DMS79 (cell line): ENCODE data around the gene TTC22.
A peak's percentile ranks its signal among the peaks of the same experiment; 100 is the strongest.
"Not testable (repeated sequence)": the region's sequence is repeated elsewhere in the genome, so short reads cannot be mapped to it uniquely, and the experiment has no call there.

Experiments
- DNase-seq: peaks from one replicate; lab custom pipeline; 2025; lab: John Stamatoyannopoulos, UW

TTC22 gene

GRCh38 chr1:54786778-54787177, 14.3 kb downstream of the TTC22 start:
- no peak for DNase-seq

DNA sequence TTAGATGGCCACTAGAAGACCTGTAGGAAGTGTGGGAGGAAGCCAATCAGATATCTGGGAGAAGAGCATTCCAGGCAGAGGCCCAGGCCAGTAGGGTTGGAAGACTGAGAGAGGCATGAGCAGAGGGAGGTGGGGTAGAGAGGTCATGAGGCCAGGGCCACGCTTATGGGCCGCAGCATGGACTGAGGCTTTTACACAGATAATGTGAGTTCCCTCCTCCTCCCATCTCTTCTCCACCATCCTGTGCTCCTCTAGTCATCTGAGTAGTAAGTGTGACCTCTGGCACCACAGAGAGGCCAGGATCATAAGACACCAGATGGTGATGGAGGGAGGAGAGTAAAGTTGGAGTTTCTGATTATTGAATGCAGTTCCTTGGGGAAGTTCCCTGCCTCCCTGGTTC, 17.1 kb downstream of the TTC22 start:
- DNase-seq, result no peak

GRCh38 chr1:54782588-54782987, 18.5 kb downstream of the TTC22 start:
- no peak for DNase-seq

- DNase-seq, result no peak
Observed at GRCh38 chr1:54782156-54782555, 19.0 kb downstream of the TTC22 start.

DNA sequence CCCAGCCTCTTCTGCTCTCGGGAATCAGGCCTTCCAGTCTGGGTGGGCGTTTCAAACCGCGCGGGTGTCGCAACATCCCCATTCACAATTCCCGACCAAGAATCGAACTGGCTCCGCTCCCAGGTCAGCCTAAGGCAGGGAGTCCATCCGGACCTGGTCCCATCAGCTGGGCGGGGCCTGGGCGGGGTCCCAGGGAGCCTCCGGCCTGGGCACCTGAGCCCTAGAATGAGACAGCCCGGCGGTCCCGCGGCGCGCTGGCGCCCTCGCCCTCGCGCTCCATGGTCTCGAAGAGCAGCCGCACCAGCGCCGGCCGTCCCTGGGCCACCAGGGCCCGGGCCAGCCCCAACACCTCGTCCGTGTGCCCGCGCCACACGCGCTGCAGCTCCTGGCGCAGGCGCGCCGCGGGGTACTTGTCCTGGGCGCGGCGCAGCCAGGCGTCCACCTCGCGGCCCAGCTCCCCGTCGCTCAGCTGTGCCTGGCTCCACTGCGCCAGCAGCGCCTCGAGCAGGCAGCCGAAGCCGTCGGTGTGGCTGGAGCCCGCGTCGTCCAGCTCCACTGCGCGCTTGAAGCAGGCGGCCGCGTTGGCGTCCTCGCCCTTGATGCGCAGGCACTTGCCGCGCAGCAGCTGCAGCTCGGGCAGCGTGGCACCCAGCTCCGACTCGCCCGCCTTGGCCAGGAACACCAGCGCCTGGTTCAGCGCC, 19.9 kb downstream of the TTC22 start:
- DNase-seq, result no peak

DNA sequence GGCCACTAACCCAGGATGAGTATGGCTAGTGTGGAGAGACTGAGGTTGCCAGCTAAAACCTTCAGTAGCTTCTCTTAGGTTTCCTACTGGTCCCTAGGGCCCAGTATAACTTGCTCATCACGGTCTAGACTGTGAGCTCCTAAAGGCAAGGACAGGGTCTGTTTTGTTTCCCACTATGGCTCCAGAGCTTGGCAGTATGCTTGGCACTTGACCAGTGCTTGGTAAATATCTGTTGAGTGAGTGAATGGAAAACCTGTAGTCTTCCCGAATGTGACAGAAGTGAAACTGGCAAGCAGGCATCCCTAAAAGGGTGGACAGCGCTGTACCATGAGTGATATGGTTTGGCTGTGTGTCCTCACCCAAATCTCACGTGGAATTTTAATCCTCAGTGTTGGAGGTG, 23.7 kb downstream of the TTC22 start:
- no peak for DNase-seq

DNA sequence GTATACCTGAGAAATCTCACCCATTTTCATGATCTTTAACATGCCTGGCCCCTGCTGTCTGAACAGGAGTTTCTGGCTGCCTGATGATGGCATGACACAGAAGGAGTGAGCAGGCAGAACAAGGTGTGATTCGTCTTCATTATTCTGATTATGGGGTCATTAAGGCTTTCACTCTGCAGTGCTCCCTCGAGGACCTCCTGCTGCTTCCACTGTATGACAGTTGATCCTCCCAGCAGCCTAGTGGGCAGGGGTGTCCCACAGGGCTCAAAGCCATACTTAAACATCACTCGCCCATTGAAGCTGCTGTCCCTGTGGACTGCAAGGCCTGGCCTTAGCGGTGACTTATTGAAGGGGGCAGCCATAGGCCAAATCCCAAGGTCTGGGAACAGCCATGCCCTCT, 24.1 kb downstream of the TTC22 start:
- DNase-seq, result no peak

DNA sequence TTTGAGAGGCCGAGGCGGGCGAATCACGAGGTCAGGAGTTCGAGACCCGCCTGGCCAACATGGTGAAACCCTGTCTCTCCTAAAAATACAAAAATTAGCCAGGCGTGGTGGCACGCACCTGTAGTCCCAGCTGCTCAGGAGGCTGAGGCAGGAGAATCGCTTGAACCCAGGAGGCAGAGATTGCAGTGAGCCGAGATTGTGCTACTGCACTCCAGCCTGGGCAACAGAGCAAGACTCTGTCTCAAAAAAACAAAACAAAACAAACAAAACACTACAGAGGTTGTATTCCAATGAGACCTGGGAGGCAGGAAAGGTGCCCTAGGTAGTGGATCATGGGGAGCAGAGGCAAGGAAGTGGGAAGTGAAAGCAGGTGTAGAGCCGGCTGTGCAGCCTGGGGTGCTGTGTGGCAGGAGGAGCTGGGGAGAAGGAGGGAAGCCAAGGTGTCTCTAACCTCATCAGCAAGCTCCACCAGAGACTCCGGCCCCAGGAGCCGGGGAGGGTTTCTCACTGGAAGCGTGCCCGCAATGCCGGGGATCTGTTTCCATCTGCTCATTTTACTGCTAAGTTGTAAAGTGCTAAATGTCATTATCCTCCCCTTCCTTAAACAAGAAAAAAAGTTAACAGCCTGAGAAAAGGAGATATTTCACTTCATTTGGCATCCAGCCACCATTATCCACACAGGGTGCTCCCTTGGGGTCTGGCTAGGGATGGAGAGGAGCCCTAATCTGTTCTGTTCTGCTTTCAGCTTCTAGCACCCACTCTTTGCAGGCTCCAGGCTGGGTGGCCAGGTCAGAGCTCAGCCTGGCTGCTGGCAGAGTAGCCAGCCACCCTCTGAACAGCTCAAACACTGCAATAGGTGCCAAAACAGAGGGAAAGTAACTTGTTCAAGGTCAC, 25.0 kb downstream of the TTC22 start:
- not testable (repeated sequence) for DNase-seq

- DNase-seq, result no peak
Observed at GRCh38 chr1:54774820-54775498, 26.2 kb downstream of the TTC22 start.

- no peak for DNase-seq
Observed at GRCh38 chr1:54772951-54773350, 28.2 kb downstream of the TTC22 start.

- no peak for DNase-seq
Observed at GRCh38 chr1:54768093-54768492, 33.0 kb downstream of the TTC22 start.

- DNase-seq, result no peak
Observed at GRCh38 chr1:54767526-54767925, 33.6 kb downstream of the TTC22 start.

DNA sequence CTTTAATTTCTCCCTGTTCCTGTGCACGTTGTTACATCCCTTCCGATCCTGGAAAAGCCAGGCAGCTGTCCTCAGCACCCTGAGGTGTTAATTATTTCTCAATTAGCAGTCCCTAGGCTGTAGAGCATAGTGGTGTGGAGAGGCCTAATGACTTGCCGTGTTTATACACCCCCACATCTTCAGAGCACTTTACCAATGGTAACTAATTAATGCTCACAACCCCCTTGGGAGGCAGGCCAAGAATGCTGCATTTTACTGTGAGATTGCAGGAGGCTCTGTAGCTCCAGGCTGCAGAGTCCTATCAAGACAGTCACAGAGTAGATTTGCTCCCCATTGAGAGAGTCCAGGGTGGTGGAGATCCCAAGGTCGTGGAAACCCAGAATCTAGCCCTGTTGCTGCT, 34.4 kb downstream of the TTC22 start:
- no peak for DNase-seq

- no peak for DNase-seq
Observed at GRCh38 chr1:54764922-54765561, 36.1 kb downstream of the TTC22 start.

DNA sequence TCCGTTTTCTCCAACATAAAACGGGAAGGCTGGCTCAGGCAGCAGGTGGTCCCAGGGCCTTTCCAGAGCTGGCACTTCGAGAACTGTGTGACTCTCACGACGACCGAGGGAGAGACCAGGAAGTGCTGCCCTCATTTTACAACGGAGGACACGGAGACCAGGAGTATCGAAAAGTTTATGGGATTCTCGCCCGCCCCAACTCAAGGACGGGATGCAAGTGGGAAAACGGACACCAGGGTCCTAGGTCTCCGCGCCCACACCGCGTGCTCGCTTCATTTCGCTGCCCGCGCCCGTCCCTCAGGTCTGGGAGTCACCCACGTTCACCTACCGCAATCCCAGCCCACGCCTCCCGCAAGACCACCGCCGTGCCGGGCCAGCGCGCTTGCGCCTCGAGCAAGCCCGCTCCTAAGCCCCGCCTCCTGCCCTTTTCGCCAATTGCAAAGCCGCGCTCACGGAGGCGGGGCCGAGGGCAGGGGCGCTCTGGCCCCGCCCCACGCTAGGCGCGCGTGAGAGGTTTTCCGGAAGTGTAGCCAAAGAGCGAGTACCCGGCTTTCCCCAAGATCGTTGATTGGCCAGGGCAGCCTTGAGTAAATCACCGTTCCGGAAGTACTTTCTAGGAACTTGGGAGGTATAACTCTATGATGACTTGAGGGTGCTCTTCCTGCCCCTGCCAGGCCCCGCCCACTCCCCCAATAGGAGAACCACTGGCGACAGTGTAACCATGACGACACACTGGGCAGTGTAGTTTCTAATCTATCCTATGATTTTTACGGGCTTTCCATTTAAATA, 36.8 kb downstream of the TTC22 start, which contains the start of gene PARS2:
Gene PARS2 (minus strand): TSS at position 391 of the 789 bp plus-strand sequence. CDS start 5,362 bp downstream, outside the sequence.
- DNase-seq, result peak; percentile 99

DNA sequence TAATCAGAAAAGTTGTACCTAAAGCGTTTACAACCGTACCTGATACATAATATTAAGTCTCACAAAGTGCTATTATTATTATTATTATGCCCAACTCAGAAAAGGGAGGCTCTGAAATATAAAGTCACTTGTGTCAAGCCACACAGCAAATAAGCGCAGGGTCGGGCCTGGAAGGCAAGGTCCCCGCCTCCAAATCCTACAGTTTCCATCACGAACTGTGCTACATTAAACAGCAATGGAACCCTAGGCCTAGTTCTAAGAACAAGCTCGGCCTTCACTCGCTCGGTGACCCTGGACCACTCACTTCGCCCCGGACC, 37.3 kb downstream of the TTC22 start:
- no peak for DNase-seq

DNA sequence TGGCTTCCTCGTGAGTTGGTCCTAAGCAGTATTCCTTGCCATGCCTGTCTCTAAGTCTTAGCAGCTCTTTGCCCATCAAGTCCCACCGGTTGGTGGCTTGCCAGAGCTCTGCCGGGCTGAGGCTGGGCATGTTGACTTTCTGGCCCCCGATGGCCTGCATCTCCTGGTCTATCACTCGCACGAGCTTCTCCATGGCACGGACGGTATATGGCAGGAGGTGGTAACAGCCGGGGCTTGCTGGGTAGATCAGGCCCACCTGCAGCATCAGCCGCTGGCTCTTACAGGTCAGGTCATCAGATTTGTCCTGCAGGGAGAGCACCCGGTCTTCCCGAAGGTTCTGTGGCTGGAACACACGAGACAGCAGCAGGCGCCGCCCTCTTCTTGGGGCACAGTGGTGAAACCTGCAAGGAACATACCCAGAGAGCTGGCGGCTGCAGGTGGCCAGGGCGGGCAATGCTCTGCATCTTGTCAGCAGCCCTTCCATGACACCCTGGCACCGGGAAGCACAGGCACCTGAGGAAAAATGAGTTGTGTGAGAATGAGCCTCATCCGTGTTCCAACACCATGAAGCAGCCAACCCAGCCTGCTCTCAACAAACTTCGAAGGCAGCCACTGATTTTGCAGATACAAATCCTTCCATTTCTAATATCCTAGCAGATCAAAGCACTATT, 42.3 kb downstream of the TTC22 start:
- DNase-seq, result no peak

DNA sequence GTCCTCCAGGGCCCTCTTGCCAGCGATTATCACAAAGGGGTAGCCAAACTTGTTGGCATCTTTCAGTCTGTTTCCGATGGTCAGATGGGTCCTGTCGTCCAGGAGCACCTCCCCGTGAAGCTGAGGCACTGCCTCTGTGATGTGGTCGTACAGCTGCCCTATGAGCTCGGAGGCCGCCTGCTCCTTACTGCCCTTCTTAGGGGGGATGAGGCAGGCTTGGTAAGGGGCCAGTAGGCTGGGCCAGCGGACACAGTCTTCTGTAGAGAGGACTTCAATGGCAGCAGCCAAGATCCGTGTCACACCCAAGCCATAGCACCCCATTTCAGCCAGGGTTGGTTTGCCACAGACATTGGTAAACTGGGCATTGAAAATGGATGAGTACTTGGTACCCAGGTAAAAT, 43.3 kb downstream of the TTC22 start:
- no peak for DNase-seq

DNA sequence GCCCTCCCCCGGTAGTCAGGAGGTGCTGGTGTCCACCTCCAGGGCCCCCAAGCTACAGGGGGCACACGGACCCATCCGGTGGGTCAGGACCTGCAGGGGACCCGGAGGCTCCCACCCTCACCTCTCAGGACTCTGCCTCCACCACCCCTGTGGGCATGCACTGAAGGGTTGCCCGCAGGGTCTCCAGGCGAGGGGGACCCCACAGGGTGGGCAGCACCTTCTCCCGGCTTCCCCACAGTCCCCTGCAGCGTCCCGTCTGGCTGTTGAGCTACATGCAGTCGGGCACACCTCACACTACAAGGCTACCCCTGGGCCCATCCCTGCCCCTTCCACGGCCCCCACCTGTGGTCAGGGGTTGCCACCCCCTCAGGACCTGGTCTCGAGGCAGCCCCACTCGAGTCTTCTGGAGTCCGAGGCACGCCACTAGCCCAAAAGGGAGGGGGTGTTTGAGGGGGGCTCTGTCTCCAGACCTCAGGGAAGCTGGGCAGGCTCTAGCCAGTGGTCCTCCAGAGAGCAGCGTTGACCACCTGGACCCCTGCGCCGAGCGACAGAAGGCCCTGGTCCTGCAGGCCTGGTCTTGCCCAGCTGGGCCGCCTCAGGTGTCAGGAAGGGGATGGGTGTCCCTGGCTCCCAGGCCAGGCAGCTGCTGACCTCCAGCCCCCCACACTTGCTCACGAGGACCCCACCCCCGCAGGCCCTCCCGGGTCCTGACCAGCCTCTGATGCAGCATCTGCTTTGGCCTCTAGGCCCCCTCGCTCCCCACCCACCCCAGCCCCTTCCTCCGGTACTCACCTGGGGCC, 46.4 kb downstream of the TTC22 start:
- DNase-seq, result no peak

DNA sequence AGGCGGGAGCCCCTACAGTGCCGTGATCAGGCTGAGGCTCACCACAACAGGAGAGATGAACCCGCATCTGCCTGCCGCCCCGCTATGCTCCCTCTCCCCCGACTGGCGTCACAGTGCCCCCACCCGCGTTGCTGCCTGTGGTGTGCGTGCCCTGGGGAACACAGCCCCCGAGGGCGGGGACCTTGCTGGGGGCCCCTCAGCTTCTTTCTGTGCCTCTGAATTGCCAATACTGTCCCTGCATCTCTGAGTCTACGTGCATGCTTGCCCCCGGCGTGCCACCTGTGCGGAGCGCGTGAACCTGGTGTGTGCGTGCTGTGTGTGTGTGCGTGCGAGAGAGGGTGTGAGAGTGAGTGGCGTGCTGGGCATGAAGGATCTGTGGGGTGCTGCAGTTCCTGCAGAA, 47.1 kb downstream of the TTC22 start:
- no peak for DNase-seq
